CD14-positive monocyte (primary cell): ENCODE data around the gene LYRM1. TPM values are rescaled to one million over a fixed set of nuclear protein-coding genes. Genes with fewer than 3 reads are reported as not detected.

ENCODE experiments used
- DNase-seq, 3 donors: peaks; one replicate each; pipeline ENCODE4 v3.0.0-alpha.2; 2011 to 2022
- H2AFZ ChIP-seq: 2 replicates; pipeline ENCODE4 v1.6.0; 2012; ENCODE audit warnings: mild to moderate bottlenecking, low read depth, low read length, inconsistent platforms; ENCODE audit not compliant: insufficient read depth, poor library complexity, severe bottlenecking
- H3K27ac ChIP-seq, 2 donors: 1 replicate in 1 of 2; 2 replicates in 1 of 2; pipeline ENCODE4 v1.5.1; 2012 to 2013; ENCODE audit warnings: low read length in 2 of 2, control low read depth in 1 of 2, inconsistent platforms in 1 of 2, low read depth in 1 of 2, mild to moderate bottlenecking in 1 of 2
- H3K27me3 ChIP-seq, 2 donors: one replicate each; pipeline versions ENCODE4 v1.6.0 to v1.6.1; 2011 to 2013; ENCODE audit warnings: low read length in 2 of 2; ENCODE audit not compliant: control insufficient read depth in 2 of 2, insufficient read depth in 2 of 2
- H3K36me3 ChIP-seq, 2 donors: replicated peaks in 1 of 2; 1 replicate in 1 of 2; 2 replicates in 1 of 2; pipeline versions ENCODE4 v1.5.1 to v1.6.1; 2012 to 2013; ENCODE audit warnings: low read length in 2 of 2, control low read depth in 1 of 2, inconsistent platforms in 1 of 2, mild to moderate bottlenecking in 1 of 2; ENCODE audit not compliant: insufficient read depth in 2 of 2, control insufficient read depth in 1 of 2
- H3K4me1 ChIP-seq, 2 donors: 1 replicate in 1 of 2; 2 replicates in 1 of 2; pipeline versions ENCODE4 v1.5.1 to v1.6.1; 2012 to 2013; ENCODE audit warnings: low read length in 2 of 2, control low read depth in 1 of 2, inconsistent platforms in 1 of 2, mild to moderate bottlenecking in 1 of 2, moderate library complexity in 1 of 2; ENCODE audit not compliant: insufficient read depth in 2 of 2, control insufficient read depth in 1 of 2
- H3K4me2 ChIP-seq: replicated peaks from 2 replicates; pipeline ENCODE3; 2012; ENCODE audit warnings: low read length, moderate library complexity, mild to moderate bottlenecking; ENCODE audit not compliant: poor library complexity, severe bottlenecking; ENCODE audit errors: extremely low read depth
- H3K4me3 ChIP-seq, 3 experiments: fragments of 200-600 bp in 1 of 3; sonication (generic) in 1 of 3; replicated peaks in 1 of 3; 1 replicate in 2 of 3; 2 replicates in 1 of 3; pipeline ENCODE4 v1.5.1; 2011 to 2013; ENCODE audit warnings: low read length in 3 of 3, mild to moderate bottlenecking in 3 of 3, control low read depth in 2 of 3, low read depth in 2 of 3, inconsistent platforms in 1 of 3, moderate library complexity in 1 of 3
- H3K79me2 ChIP-seq: 2 replicates; pipeline ENCODE4 v1.6.0; 2012; ENCODE audit warnings: mild to moderate bottlenecking, control low read depth, inconsistent platforms, low read length, moderate library complexity; ENCODE audit not compliant: insufficient read depth
- H3K9ac ChIP-seq: 2 replicates; pipeline ENCODE4 v1.6.0; 2017; ENCODE audit warnings: low read length, mild to moderate bottlenecking; ENCODE audit not compliant: insufficient read depth, poor library complexity, severe bottlenecking
- H3K9me3 ChIP-seq, 2 donors: replicated peaks in 1 of 2; 1 replicate in 1 of 2; 2 replicates in 1 of 2; pipeline versions ENCODE4 v1.5.1 to v1.6.1; 2012 to 2013; ENCODE audit warnings: low read length in 2 of 2, control low read depth in 1 of 2; ENCODE audit not compliant: control insufficient read depth in 1 of 2, insufficient read depth in 1 of 2
- H4K20me1 ChIP-seq: 2 replicates; pipeline ENCODE4 v1.6.0; 2012; ENCODE audit warnings: mild to moderate bottlenecking, low read length, control low read depth, moderate library complexity; ENCODE audit not compliant: insufficient read depth
- H3K27ac Mint-ChIP-seq, 7 donors: one replicate each; pipeline ENCODE4 v1.8.0; 2020; ENCODE audit warnings: mild to moderate bottlenecking in 7 of 7, mixed read lengths in 7 of 7, moderate library complexity in 6 of 7, inconsistent platforms in 2 of 7
- H3K27me3 Mint-ChIP-seq, 3 donors: one replicate each; pipeline ENCODE4 v1.8.0; 2021 to 2022; ENCODE audit warnings: low read depth in 3 of 3, mild to moderate bottlenecking in 3 of 3, mixed read lengths in 3 of 3, moderate library complexity in 3 of 3, inconsistent platforms in 1 of 3
- H3K36me3 Mint-ChIP-seq, 2 donors: one replicate each; pipeline ENCODE4 v1.8.0; 2020; ENCODE audit warnings: mixed read lengths in 2 of 2, inconsistent platforms in 1 of 2, mild to moderate bottlenecking in 1 of 2
- H3K4me1 Mint-ChIP-seq: one replicate; pipeline ENCODE4 v1.8.0; 2020; ENCODE audit warnings: mild to moderate bottlenecking, mixed read lengths
- H3K4me3 Mint-ChIP-seq, 2 donors: one replicate each; pipeline ENCODE4 v1.8.0; 2020; ENCODE audit warnings: mild to moderate bottlenecking in 2 of 2, mixed read lengths in 2 of 2, moderate library complexity in 1 of 2
- H3K9me3 Mint-ChIP-seq, 7 donors: one replicate each; pipeline ENCODE4 v1.8.0; 2020 to 2022; ENCODE audit warnings: mixed read lengths in 7 of 7, mild to moderate bottlenecking in 6 of 7, moderate library complexity in 6 of 7, inconsistent platforms in 2 of 7
- WGBS: methylation state at CpG from one replicate; pipeline ENCODE4 v1.1.5; 2013; ENCODE audit warnings: missing lambda C conversion rate; ENCODE audit not compliant: insufficient coverage; 5-methylcytosine and 5-hydroxymethylcytosine counted together
- intact Hi-C, 2 donors: fragments of 100-400 bp; cut with micrococcal nuclease; formaldehyde crosslinking; loops; one replicate each; pipeline versions ENCODE4 v1.15.0 to v1.15.1; 2023
- polyA plus RNA-seq, 3 donors: library from polyadenylated mRNA; depleted of rRNA in 1 of 3; unstranded in 2 of 3; stranded (reverse) in 1 of 3; fragments of 300-500 nt in 2 of 3; fragments of >200 nt in 1 of 3; fragmentation: Illumina TruSeq in 2 of 3; gene quantifications; 1 replicate in 2 of 3; 2 replicates in 1 of 3; pipeline ENCODE4 v1.2.3, GENCODE V29; 2012 to 2021
- TF ChIP-seq, protein P1 (sequence below): fragments of 200-600 bp; IDR thresholded peaks from one replicate; pipeline ENCODE4 v1.8.0; 2022; ENCODE audit warnings: antibody characterized with exemption, mild to moderate bottlenecking

Gene LYRM1
- polyA plus RNA-seq, 3 donors = 14.8 to 29.5 (median 25.5) TPM

DNA sequence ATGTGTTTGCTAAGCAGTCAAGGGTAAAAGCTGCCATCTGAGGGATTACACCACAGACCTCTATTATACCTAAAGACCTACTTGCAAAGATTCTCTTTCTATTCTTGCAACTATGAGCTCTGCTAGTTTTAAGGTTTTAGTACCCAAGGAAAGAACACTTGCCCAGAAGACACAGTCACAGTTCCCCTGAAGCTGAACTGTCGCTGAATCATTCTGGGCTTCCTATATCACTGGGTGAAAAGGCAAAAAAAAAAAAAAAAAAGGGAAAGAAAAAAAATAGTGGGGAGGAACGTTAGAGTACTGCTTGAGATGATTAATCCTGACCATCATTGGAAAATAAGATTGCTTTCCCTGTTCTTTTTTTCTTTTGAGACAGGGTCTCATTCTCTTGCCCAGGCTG is 37.9 kb downstream of the LYRM1 start:
- H3K27ac Mint-ChIP-seq = peak overlapping the region in 1 of 7 donors; percentile 30
- Histone ChIP-seq H3K27ac (no peak overlapping the region), H3K36me3 (no peaks in the 10 kb centered on the region), H3K9ac (no peak overlapping the region), H3K4me1 (peaks cover 9 to 17% of the 10 kb centered on the region in 2 donors), H2AFZ (no peak overlapping the region), H3K9me3 (no peaks in the 10 kb centered on the region), H3K79me2 (no peaks in the 10 kb centered on the region), H4K20me1 (no peaks in the 10 kb centered on the region), H3K4me3 (no peak overlapping the region), H3K4me2 (no peak overlapping the region), H3K27me3 (no peaks in the 10 kb centered on the region)
- H3K27me3 Mint-ChIP-seq = peaks cover 1 to 8% (median 2%) of the 10 kb centered on the region in 3 donors
- no peaks in the 10 kb centered on the region for H3K9me3 Mint-ChIP-seq
- peaks cover 11% of the 10 kb centered on the region for H3K4me1 Mint-ChIP-seq
- DNase-seq = peak in 2 of 3 donors; percentile 9 to 14
- H3K36me3 Mint-ChIP-seq = no peaks in the 10 kb centered on the region
- TF ChIP-seq, protein P1, sequence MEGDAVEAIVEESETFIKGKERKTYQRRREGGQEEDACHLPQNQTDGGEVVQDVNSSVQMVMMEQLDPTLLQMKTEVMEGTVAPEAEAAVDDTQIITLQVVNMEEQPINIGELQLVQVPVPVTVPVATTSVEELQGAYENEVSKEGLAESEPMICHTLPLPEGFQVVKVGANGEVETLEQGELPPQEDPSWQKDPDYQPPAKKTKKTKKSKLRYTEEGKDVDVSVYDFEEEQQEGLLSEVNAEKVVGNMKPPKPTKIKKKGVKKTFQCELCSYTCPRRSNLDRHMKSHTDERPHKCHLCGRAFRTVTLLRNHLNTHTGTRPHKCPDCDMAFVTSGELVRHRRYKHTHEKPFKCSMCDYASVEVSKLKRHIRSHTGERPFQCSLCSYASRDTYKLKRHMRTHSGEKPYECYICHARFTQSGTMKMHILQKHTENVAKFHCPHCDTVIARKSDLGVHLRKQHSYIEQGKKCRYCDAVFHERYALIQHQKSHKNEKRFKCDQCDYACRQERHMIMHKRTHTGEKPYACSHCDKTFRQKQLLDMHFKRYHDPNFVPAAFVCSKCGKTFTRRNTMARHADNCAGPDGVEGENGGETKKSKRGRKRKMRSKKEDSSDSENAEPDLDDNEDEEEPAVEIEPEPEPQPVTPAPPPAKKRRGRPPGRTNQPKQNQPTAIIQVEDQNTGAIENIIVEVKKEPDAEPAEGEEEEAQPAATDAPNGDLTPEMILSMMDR = no peak
- intact Hi-C loops = loop anchor here in 1 of 2 donors (10.0 kb wide), 1 partner anchor 74 kb away; no protein-coding TSS in a partner anchor
- no CpG with 5 or more reads among the region's 2 CpGs for WGBS
- no peak overlapping the region for H3K4me3 Mint-ChIP-seq

DNA sequence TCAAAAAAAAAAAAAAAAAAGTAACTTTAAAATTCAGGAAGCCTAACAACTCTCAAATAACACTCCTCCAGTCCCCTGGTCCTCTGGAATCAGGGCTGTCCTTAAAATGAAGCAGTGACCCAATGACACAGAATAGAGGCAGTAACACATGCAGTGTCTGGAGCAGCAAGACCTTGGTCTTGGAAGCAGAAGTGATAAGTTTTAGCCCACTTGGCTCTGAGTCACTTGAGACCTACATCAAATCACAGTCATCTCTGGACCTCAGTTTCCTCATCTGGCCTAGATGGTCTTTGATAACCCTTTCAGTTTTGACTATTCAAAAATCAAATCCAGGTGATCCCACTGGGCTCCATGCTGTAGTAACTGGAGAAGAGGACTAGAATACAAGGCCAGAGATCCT is 39.0 kb downstream of the LYRM1 start:
- TF ChIP-seq, protein P1 = no peak
- Histone ChIP-seq H3K27ac (no peak overlapping the region), H3K27me3 (no peaks in the 10 kb centered on the region), H2AFZ (no peak overlapping the region), H3K4me2 (no peak overlapping the region), H4K20me1 (no peaks in the 10 kb centered on the region), H3K4me1 (peaks cover 9 to 17% of the 10 kb centered on the region in 2 donors), H3K4me3 (no peak overlapping the region), H3K9ac (no peak overlapping the region), H3K9me3 (no peaks in the 10 kb centered on the region), H3K36me3 (no peaks in the 10 kb centered on the region), H3K79me2 (no peaks in the 10 kb centered on the region)
- peaks cover 15% of the 10 kb centered on the region for H3K4me1 Mint-ChIP-seq
- intact Hi-C loops = loop anchor here in 1 of 2 donors (10.0 kb wide), 1 partner anchor 75 kb away; no protein-coding TSS in a partner anchor
- H3K27ac Mint-ChIP-seq = no peak overlapping the region
- no peak for DNase-seq
- no peaks in the 10 kb centered on the region for H3K9me3 Mint-ChIP-seq
- peaks cover 1 to 8% (median 2%) of the 10 kb centered on the region in 3 donors for H3K27me3 Mint-ChIP-seq
- no peak overlapping the region for H3K4me3 Mint-ChIP-seq
- no peaks in the 10 kb centered on the region for H3K36me3 Mint-ChIP-seq
